HCT116 (cell line): ENCODE results near the gene YWHAQ. TPM values are rescaled to one million over a fixed set of nuclear protein-coding genes. Genes with fewer than 3 reads are reported as not detected.

Experiments used
- ATAC-seq: fragments of 200-7000 bp; cut with Tn5 transposase; 2 replicates; pipeline ENCODE4 v1.9.1; 2020; ENCODE audit warnings: mild to moderate bottlenecking, moderate library complexity
- BruUV-seq: library from RNA; stranded (reverse); fragments of 400-500 nt; replicated peaks from 2 replicates; lab custom pipeline; 2021; lab: Mats Ljungman, UMichigan
- CTCF ChIA-PET: fragments of 300-600 bp; sonication (Branson Sonifier 250); formaldehyde crosslinking; loops from one replicate; lab custom pipeline; 2021; ENCODE audit warnings: antibody characterized with exemption; lab: Charles Lee
- POLR2A ChIA-PET: fragments of 300-600, 350-600 bp; sonication (Branson Sonifier 250); formaldehyde crosslinking; loops from one replicate; lab custom pipeline; 2021; ENCODE audit warnings: antibody characterized with exemption; lab: Charles Lee
- RAD21 ChIA-PET, 2 experiments: fragments of 300-600 bp; sonication (Branson Sonifier 250); formaldehyde crosslinking; loops; one replicate each; lab custom pipeline; 2023; ENCODE audit warnings: low total read pairs in 2 of 2; ENCODE audit not compliant: uncharacterized antibody in 2 of 2, unreplicated experiment in 2 of 2, low non-redundant PET in 1 of 2; lab: Charles Lee
- DNase-seq: peaks from one replicate; pipeline ENCODE4 v3.0.0-alpha.2; 2010; ENCODE audit warnings: low read depth, low spot score
- H2AFZ ChIP-seq: fragments of 200-600 bp; shearing (Covaris generic), sonication (generic); 2 replicates; pipeline ENCODE4 v1.6.1; 2017; ENCODE audit warnings: low read depth, mixed run types, mixed read lengths, antibody characterized with exemption, low read length; ENCODE audit not compliant: poor library complexity, severe bottlenecking
- H3K27ac ChIP-seq: 2 replicates; pipeline ENCODE4 v1.5.1; 2012; ENCODE audit warnings: low read depth, low read length
- H3K27me3 ChIP-seq: fragments of 200-600 bp; sonication (generic); 2 replicates; pipeline ENCODE4 v1.6.1; 2016; ENCODE audit warnings: mixed run types, low read length, mixed read lengths; ENCODE audit not compliant: insufficient read depth
- H3K36me3 ChIP-seq, 2 experiments: fragments of 200-500 bp in 1 of 2; fragments of 200-600 bp in 1 of 2; sonication (Bioruptor generic) in 1 of 2; sonication (generic) in 1 of 2; 2 replicates each; pipeline versions ENCODE4 v1.5.1 to v1.6.1; 2014 to 2016; ENCODE audit warnings: low read length in 2 of 2, inconsistent platforms in 1 of 2, mixed read lengths in 1 of 2, mixed run types in 1 of 2; ENCODE audit not compliant: insufficient read depth in 2 of 2, control insufficient read depth in 1 of 2
- H3K4me1 ChIP-seq, 2 experiments: fragments of 200-600 bp in 1 of 2; sonication (generic) in 1 of 2; 2 replicates each; pipeline versions ENCODE4 v1.5.1 to v1.6.1; 2012 to 2017; ENCODE audit warnings: low read length in 2 of 2, inconsistent platforms in 1 of 2, mild to moderate bottlenecking in 1 of 2, mixed read lengths in 1 of 2, mixed run types in 1 of 2, moderate library complexity in 1 of 2; ENCODE audit not compliant: insufficient read depth in 2 of 2, control insufficient read depth in 1 of 2
- H3K4me2 ChIP-seq: fragments of 200-600 bp; sonication (generic); 2 replicates; pipeline ENCODE4 v1.6.1; 2017; ENCODE audit warnings: mixed run types, low read length, mixed read lengths
- H3K4me3 ChIP-seq, 2 experiments: fragments of 200-600 bp in 1 of 2; sonication (generic) in 1 of 2; replicated peaks in 1 of 2; 2 replicates each; pipeline ENCODE4 v1.5.1; 2011 to 2016; ENCODE audit warnings: low read length in 2 of 2, control low read depth in 1 of 2, low read depth in 1 of 2, mild to moderate bottlenecking in 1 of 2, mixed read lengths in 1 of 2, mixed run types in 1 of 2
- H3K79me2 ChIP-seq: fragments of 200-600 bp; sonication (generic); 2 replicates; pipeline ENCODE4 v1.6.1; 2017; ENCODE audit warnings: mild to moderate bottlenecking, mixed run types, low read length, moderate library complexity, mixed read lengths; ENCODE audit not compliant: insufficient read depth
- H3K9ac ChIP-seq: fragments of 200-600 bp; sonication (generic); 2 replicates; pipeline ENCODE4 v1.6.1; 2016; ENCODE audit warnings: low read length, mixed read lengths
- H3K9me2 ChIP-seq: fragments of 200-600 bp; sonication (generic), shearing (Covaris generic); 2 replicates; pipeline ENCODE4 v1.6.1; 2017; ENCODE audit warnings: mixed run types, mild to moderate bottlenecking, moderate library complexity; ENCODE audit not compliant: insufficient read depth
- H3K9me3 ChIP-seq, 2 experiments: fragments of 200-500 bp in 1 of 2; fragments of 200-600 bp in 1 of 2; sonication (Bioruptor generic) in 1 of 2; sonication (generic) in 1 of 2; 2 replicates each; pipeline ENCODE4 v1.6.1; 2014 to 2017; ENCODE audit warnings: low read length in 2 of 2, mixed read lengths in 2 of 2, inconsistent platforms in 1 of 2, low read depth in 1 of 2, mild to moderate bottlenecking in 1 of 2, mixed run types in 1 of 2, moderate library complexity in 1 of 2; ENCODE audit not compliant: control insufficient read depth in 1 of 2, insufficient read depth in 1 of 2
- H4K20me1 ChIP-seq: fragments of 200-600 bp; sonication (generic), shearing (Covaris generic); 2 replicates; pipeline ENCODE4 v1.6.1; 2017; ENCODE audit warnings: mixed run types, mild to moderate bottlenecking, moderate library complexity; ENCODE audit not compliant: insufficient read depth
- ATF3 ChIP-seq: IDR thresholded peaks from 2 replicates; pipeline ENCODE4 v1.6.1; 2012
- CEBPB ChIP-seq: IDR thresholded peaks from 2 replicates; pipeline ENCODE4 v1.6.1; 2012; ENCODE audit warnings: low read depth
- CTCF ChIP-seq, 3 experiments: fragments of 200-600 bp in 1 of 3; sonication (generic) in 1 of 3; IDR thresholded peaks in 2 of 3; conservative IDR thresholded peaks in 1 of 3; 2 replicates each; pipeline ENCODE4 v1.5.1; 2012 to 2017; ENCODE audit warnings: low read depth in 2 of 3, low read length in 2 of 3, antibody characterized with exemption in 1 of 3, borderline replicate concordance in 1 of 3, control low read depth in 1 of 3, mild to moderate bottlenecking in 1 of 3, mixed read lengths in 1 of 3, mixed run types in 1 of 3, moderate library complexity in 1 of 3; ENCODE audit not compliant: insufficient read depth in 1 of 3
- EGR1 ChIP-seq: IDR thresholded peaks from 2 replicates; pipeline ENCODE4 v1.6.1; 2012; ENCODE audit warnings: low read depth
- ELF1 ChIP-seq: IDR thresholded peaks from 2 replicates; pipeline ENCODE4 v1.6.1; 2012; ENCODE audit warnings: low read depth, borderline replicate concordance
- EZH2 ChIP-seq: fragments of 200-600 bp; sonication (generic); IDR thresholded peaks from 2 replicates; pipeline ENCODE4 v1.6.1; 2017; ENCODE audit warnings: antibody characterized with exemption, mixed run types
- JUND ChIP-seq: IDR thresholded peaks from 2 replicates; pipeline ENCODE4 v1.6.1; 2012
- MAX ChIP-seq: IDR thresholded peaks from 2 replicates; pipeline ENCODE4 v1.6.1; 2012
- POLR2A ChIP-seq: IDR thresholded peaks from 2 replicates; pipeline ENCODE4 v1.7.0; 2011; ENCODE audit warnings: borderline replicate concordance; ENCODE audit not compliant: insufficient read depth, insufficient read length; ENCODE audit errors: extremely low read depth
- POLR2AphosphoS5 ChIP-seq: IDR thresholded peaks from 2 replicates; pipeline ENCODE4 v1.6.1; 2011; ENCODE audit warnings: mild to moderate bottlenecking, low read depth, low read length, moderate library complexity
- REST ChIP-seq: IDR thresholded peaks from 2 replicates; pipeline ENCODE4 v1.6.1; 2012; ENCODE audit warnings: low read depth
- SIN3A ChIP-seq: IDR thresholded peaks from 2 replicates; pipeline ENCODE4 v1.6.1; 2012; ENCODE audit warnings: low read depth
- SP1 ChIP-seq: IDR thresholded peaks from 2 replicates; pipeline ENCODE4 v1.6.1; 2012; ENCODE audit warnings: low read depth
- SRF ChIP-seq: IDR thresholded peaks from 2 replicates; pipeline ENCODE4 v1.6.1; 2012; ENCODE audit warnings: low read depth
- TCF7L2 ChIP-seq: IDR thresholded peaks from 2 replicates; pipeline ENCODE4 v1.7.0; 2011; ENCODE audit warnings: borderline replicate concordance, inconsistent platforms; ENCODE audit not compliant: insufficient read depth, insufficient read length; ENCODE audit errors: extremely low read depth
- YY1 ChIP-seq: IDR thresholded peaks from 2 replicates; pipeline ENCODE4 v1.6.1; 2011; ENCODE audit warnings: low read length, low read depth, moderate library complexity, mild to moderate bottlenecking; ENCODE audit not compliant: insufficient replicate concordance; ENCODE audit errors: extremely low read depth
- ZFX ChIP-seq: fragments of 450-650 bp; IDR thresholded peaks from 2 replicates; pipeline ENCODE4 v1.6.1; 2017
- ZNF274 ChIP-seq: fragments of 200-500 bp; sonication (Bioruptor generic); IDR thresholded peaks from 2 replicates; pipeline ENCODE4 v1.6.1; 2014; ENCODE audit warnings: mild to moderate bottlenecking, low read depth, low read length, inconsistent platforms
- intact Hi-C: fragments of 100-400 bp; cut with micrococcal nuclease; formaldehyde crosslinking; loops from 2 replicates; pipeline ENCODE4 v1.10.0; 2022
- total RNA-seq: library from RNA; stranded (reverse); gene quantifications from one replicate; pipeline ENCODE4 v1.2.1, GENCODE V29; 2021; ENCODE audit not compliant: unreplicated experiment

YWHAQ gene
- total RNA-seq, 1 experiment from 2014 or later, result 365 TPM

GRCh38 chr2:9593925-9594324 lies 36.9 kb downstream of the YWHAQ start:
- ChIA-PET RAD21 (no interaction called here), POLR2A (interaction anchor here (1.4 kb wide), 1 partner anchor 14 kb away, joined by 5 read pairs; no protein-coding TSS in a partner anchor), CTCF (no interaction called here)
- H3K9ac ChIP-seq, result peak overlapping the region; percentile 37; the same call in 1 of the 2 replicates
- no TSS peak for BruUV-seq
- H3K9me3 ChIP-seq, result no peaks in the 10 kb centered on the region; a peak in 1 of 4 replicates
- H3K4me2 ChIP-seq, result peak overlapping the region; percentile 59; the same call in 1 of the 2 replicates
- H3K4me3 ChIP-seq, result no peak overlapping the region
- H3K27ac ChIP-seq, result peak overlapping the region; percentile 78; the same call in 1 of the 2 replicates
- no peaks in the 10 kb centered on the region for H3K27me3 ChIP-seq
- DNase-seq, result no peak
- TF ChIP-seq ELF1 (no peak), MAX (no peak), SIN3A (no peak), ZNF274 (no peak), REST (no peak), CTCF (IDR thresholded peaks at IDR 0.05 in 2 of 3, conservative IDR thresholded peaks at IDR 0.05 in 1 of 3; ENCODE audit: borderline replicate concordance in 1 of 3, insufficient read depth in 1 of 3, low read depth in 2 of 3, low read length in 2 of 3) (no peak), POLR2A (no peak), JUND (no peak), CEBPB (no peak), SP1 (no peak), YY1 (no peak), ATF3 (no peak), ZFX (no peak), EGR1 (no peak), SRF (no peak), TCF7L2 (no peak), POLR2AphosphoS5 (no peak), EZH2 (no peak)
- intact Hi-C loops, result no loop called here
- peaks cover 41 to 47% of the 10 kb centered on the region in 2 experiments for H3K4me1 ChIP-seq
- no peaks in the 10 kb centered on the region for H3K9me2 ChIP-seq
- H4K20me1 ChIP-seq, result peaks cover 6% of the 10 kb centered on the region; the same call in 1 of the 2 replicates
- H2AFZ ChIP-seq, result no peak overlapping the region
- no peak for ATAC-seq
- H3K36me3 ChIP-seq, result peaks cover 2 to 27% of the 10 kb centered on the region in 2 experiments; a peak in 1 of 4 replicates
- H3K79me2 ChIP-seq, result peaks cover 100% of the 10 kb centered on the region
